ENCODE results near the gene SLCO2A1.

The SLCO2A1 gene

DNA sequence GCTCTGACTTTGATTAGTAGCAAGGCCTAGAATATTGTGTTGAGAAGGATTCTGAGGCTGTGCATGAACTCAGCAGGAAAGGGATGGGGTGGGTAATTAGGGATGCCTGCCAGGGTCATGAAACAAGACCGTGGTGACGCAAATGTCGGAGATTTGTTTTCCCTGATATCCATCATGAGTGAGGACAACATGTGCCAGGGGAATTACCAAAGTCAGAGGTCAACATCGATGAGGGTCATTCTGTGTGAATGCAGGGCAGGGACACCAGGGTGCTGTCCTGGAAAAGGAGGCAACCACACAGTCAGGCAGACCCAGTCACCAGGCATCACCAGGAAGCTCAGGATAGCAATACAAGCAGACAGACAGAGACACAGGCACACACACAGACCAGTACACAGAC is 52.2 kb downstream of the SLCO2A1 start:
- no peak for DNase-seq

DNA sequence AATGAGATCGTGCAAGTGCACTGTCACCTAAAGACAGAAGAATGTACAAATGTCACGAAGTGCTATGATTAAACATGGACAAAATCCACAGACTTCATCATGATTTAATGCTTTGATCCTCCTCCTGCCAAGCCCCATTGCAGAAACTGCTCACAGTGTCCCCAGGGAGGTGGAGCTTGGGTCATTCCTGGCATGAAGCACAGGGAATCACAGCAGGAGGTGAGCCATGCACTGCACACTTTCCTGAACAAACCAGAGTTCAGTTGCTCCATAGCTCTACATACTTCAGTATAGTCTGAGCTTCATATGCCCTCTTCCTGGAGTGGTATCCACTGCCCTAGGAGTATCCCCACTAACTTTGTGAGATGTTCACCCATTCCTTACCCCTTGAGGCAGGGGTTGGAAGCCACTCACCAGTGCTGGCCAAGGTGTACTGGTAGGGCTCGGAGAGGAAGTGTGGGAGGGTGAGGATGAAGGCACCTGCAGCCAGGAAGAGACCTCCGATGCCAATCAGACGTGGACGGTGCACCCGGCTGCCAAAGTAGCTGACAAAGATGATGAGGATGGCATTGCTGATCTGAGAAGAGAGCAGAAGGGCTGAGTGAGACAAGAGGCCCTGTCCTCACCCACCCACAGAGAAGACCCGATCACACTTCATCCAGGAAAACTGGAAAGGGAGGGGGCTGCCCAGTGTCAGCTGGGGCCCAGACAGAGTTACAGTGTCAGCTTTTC is 56.3 kb downstream of the SLCO2A1 start:
- DNase-seq = no peak

DNA sequence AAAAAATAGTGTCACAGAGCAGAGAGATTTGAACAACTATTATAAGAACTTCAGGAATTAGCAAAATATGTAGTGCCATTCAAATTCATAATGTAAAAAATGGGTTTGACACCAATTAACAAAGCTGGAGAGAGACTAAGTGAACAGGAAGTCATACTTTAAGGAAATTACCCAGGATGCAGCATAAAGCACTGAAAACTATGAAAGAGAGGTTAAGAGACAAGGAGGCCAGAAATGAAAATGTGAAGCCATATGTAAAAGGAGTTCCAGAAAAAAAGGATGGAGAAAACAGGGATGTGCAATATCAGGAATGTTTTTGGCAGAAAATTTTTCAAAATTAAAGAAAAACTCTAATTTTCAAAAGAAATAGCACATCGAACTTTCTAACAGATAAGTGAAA is 57.6 kb downstream of the SLCO2A1 start:
- no peak for DNase-seq

DNA sequence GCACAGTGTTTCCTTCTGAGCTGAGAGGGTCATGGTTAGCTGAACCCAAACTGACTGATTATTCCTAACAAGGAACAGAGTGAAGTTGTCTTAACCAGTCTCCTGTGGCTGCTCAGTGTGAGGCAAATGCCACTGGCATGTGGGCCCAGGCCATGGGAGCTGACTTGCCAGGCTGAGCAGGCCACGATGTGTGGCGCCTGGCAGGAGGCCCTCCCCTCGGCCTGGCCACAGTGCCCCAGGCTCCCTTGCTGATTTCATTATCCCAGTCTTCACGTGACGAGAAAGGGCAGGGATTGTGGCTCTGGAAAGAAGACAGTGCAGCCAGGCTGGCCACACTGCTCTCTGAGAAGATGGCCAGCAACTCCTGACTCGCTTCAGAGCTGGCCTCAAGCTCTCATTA is 58.8 kb downstream of the SLCO2A1 start:
- DNase-seq = no peak

DNA sequence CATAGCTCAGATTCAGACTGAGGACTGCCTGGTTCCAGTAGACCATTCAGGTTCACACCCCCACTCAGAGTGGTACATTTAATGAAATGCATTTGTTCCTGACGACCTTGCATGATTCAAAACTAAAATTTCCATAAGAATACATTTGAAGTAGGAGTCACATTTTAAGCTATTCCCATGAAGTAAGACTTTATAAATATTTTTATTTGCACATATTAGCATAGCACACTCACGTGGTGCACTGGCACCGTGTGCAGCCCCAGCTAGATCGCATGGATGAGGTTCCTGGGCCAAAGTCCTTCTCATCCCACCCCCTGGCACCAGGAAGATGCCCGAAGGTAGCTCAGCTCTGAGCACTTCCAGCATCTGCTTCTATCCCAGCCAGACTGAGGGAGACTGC is 59.4 kb downstream of the SLCO2A1 start:
- no peak for DNase-seq

DNA sequence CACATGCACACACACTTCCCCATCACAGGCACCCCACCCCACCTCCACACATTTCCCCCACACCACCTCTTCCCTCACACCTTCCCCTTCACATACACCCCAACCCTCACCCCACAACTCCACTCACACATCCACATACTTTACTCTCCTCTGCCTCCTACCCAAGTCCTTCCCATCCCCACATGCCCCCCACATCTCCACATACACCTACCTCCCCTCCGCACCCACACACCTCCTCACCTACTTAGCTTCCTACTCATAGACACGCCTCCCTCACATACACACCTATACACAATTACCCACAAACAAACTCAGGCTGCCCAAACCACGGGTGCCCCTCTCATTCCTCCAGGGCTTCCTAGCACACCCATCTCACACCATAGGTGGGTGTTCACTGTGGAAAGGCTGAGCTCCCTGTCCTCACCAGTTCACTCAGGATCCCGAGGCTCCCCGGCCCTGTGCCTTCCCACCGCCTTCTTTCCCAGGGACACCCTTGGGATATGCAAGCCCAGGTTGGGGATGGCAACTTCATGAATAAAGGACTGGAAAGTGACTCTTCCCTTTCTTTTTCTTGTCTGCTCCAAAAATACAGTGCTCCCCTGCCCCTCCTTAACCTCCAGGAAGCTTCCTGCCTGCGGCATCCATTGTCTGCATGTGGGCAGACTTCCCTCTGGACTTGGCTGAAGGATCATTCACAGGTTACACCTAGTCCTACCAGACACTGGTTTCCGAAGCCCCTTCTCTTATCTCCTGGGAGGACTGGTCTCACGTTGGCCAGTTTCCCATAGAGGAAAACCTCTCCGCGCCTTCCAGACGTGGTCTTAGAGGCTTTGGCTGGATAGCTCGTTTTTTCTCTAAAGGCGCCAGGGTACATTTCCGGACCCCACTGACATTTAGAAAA is 61.5 kb downstream of the SLCO2A1 start:
- no peak for DNase-seq

DNA sequence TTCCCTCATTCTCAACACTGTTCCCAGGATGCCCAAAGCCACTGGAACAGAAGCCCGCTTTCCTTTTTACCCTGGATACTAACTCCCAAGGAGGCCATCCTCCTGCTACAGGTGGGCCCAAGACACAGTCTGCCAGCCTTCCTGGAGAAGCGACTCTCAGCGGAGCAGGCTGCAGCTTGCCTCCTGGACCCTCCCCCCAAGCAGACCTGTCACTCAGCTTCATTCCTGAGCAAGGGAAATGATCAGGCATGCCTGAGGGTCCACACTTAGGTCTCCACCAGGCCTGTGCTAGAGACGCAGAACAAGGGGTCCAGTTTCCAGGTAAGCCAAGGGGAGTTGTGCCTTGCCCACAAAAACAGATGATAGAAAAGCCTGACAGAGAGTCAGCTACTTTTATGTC is 62.8 kb downstream of the SLCO2A1 start:
- DNase-seq = no peak

DNA sequence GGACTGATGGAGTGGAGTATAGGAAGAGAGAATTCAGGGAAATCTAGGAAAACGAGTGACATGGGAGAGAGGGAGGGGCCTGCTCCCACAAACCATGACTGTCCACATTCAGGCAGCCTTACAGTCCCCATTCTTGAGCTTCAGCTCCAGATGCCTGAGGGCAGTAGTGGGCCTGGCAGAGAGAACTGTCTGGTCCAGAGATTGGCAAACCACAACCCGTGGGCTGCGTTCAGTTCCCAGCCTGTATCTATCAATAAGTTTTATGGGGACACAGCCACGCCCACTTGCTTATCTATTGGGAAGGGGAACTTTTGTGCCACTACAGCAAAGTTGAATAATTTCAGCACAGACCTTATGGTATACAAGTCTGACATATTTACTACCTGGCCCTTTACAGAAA is 63.8 kb downstream of the SLCO2A1 start:
- no peak for DNase-seq

DNA sequence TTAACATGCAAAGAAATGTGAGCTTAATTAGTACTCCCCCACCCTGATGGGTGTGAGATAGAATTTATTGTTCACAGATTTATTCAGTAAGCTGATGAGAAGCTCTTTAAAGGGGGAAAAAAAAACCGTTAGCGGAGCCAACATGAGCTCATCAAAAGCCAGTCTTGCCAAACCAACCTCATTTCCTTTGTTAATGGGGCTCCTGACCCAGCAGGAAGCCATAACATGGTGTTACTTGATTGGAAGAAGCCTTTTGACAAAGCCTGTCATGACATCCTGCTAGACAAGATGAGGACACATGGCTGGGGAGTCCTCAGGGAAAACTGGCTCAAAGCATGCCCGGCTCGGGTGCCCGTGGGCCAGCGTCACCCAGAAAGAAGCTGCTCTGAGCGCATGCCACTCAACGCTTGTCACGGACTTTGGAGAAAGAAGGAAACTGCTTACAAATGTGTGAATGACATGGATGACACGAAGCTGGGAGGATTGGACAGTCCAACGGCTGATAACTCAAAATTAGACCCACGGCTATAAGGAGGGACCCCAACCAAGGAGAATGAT is 64.6 kb downstream of the SLCO2A1 start:
- peak; percentile 15 for DNase-seq

DNA sequence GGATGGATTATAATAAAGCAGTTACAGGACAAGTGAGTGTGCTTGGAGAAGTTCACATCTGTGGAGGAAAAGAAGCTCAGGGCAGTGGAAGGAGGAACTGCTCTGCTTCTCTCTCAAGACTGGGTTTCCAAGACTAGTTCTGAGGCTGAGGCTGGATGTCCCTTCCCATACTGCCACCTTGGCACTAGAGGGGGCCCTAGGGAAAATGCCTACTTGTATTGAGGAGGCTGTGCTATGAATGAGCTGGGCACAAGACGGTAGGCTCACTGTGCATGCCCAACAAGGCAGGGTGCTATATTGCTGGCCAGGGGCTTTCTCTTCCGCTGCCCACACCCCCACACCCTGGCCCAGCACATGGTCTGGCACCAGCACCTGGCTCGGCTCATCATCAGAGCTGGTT is 65.2 kb downstream of the SLCO2A1 start:
- peak; percentile 62 for DNase-seq

DNA sequence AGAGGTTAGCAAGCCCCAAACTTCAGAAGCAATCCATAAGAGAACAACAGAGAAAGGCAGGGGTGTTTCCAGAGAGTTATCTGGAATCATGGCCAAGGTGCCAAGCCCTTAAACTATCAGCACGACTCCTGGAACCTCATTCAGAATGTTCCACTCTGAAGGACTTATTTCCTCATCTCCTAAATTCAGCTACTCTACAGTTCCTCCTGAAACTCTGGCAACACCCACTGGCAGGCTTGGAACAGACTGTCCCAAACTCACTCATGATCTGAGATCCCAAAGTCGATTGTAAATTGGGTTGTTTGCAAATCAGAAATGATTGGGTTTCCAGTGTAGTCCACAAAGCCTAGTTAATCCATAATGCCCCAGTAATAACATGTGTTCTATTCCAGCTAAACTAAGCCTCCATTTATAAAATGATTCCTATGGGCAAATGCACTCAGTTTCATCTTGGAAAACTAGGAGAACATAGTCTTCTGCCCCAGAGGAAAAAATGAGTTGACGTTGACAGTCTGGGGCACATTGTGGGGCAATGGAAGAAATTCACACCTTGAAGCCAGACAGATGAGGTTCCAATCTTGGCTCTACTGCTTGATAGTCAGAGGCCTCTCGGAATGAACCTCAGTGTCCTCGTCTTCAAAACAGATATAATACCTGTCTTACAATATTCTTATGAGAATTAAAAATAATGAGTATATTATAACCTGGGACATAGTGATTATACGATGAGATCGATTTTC is 65.9 kb downstream of the SLCO2A1 start:
- DNase-seq = no peak

DNA sequence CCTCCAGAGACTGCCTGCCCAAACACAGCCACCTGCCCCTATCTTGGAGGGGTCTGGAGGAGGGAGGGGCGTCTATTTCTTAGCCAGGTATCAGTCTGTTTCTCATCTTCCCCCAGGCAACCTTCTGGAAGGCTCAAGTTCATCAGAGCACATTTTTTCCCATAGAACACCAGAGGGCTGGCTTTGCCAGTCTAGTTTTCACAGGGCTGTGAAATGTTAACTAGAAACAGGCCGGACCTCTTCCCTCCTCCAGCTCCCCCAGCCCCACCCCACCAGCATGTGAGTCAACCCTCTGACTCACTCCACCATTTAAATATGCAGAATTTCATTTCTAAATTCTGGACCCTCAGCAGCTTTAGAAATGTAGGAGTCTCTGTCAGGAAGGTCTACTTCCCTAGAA is 66.9 kb downstream of the SLCO2A1 start:
- peak; percentile 32 for DNase-seq

DNA sequence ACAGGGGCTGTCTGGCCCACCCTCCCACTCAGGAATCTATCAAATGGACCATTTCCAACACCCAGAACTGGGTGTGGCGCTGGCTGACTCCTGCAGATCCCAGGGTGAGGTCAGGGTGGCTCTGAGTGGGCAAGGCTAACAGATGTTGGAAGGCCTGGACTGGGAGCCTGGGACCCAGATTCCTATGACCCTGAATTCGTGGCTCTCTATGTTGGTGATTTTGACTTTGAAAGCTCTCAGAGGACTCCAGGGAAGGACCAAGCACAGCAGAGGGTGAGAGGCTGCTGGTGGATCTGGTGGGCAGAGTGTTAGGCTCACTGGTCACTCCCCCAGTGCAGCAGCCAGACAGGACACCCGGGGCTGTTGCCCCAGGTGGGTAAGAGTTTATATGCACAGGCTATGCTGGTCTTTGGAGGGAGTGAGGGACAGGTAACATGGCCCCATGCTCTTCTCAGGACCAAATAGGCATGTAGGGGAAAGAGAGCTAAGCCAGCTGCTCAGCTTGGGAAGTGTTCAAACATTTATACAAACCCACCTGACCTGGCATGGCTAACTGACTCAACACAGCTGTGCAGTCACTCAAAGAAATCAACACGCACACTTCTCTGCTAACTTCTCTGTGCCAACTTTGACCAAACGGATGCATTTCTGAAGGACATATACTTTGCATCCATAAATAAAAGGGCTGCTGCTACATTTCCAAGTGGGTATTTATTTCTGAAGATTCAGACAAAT is 71.5 kb downstream of the SLCO2A1 start:
- DNase-seq = no peak

DNA sequence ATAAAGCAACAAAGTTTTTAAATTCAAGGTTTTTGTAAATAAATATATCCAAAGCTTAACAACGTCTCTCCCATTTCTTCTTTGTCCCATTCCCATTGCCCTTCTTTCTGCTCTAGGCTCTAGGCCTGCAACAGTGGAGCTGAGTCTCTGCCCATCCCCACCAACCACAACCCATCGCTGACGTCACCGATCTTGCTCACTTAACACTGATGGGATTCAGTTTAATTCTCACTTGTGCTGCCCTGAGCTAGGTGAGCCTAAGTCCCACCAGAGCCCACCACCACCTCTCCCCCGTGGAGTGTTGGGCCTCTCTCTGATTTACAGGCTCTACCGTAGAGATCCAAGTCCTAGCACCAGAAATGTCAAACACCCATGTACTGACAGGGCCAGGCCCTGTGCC is 72.7 kb downstream of the SLCO2A1 start:
- no peak for DNase-seq

DNA sequence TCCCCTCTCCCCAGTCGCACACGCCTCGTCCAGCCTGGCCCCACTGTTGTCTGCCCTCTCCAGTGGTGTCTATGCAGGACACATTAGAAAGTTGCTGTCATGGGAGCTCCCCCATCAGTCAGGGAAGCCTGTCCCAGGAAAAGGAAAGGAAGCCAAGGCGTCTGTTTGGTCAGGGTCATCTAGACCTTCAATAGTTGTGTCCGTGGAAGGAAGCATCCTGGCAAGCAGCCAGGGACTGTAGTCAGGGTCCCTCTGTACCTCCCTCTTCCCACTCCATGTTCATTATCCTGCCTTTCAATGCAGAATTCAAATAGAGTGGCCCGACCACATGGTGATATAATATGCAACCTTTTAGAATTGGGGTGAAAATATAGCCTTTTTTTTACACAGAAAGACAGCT is 73.4 kb downstream of the SLCO2A1 start:
- DNase-seq = no peak

DNA sequence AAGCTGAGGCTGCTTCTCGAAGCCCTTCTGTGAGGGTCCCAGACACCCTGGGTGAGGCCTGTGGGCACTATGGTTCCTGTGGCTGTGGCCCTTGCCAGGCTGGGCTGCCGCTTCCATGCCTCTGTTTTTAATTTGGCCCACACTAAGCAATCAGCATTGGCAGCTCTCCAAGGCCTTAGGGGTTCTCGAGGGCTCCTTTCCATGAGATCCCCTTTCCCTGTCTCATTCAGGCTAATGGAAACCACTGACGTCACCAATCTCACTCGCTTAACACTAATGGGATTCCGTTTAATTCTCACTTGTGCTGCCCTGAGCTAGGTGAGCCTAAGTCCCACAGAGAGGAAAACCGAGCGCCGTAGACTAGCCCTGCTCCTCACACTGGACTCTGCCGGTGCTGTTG is 73.8 kb downstream of the SLCO2A1 start:
- no peak for DNase-seq

DNA sequence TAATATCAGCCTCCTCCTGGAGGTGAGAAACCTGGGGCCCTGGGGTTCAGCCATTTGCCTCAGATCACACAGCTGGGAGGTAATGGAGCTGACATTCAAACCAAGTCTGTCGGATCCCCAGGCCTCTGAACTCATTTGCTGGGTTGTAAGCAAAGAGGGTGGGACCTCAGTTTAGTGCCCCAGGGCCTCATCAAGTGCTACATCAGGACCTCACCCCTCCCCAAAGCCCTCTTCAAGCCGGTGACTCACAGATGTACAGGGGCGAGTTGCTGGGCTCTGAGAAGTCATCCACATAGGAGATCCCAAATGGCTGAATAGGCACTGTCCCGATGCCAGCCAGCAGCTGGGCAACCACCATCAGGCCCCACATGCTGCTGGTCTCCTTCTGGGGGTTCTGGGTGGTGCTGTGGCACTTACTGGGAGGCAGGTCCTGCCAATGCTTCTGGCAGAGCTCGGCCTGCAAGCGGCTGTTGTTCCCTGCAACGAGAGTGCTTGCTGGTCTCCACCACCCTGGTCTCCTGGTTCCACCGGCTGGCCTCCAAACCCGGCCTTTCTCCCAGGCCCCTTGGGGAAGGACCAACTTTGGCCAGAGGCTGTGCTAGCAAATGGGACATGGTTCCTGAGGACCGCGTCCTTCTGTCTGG is 74.9 kb downstream of the SLCO2A1 start:
- DNase-seq = no peak

DNA sequence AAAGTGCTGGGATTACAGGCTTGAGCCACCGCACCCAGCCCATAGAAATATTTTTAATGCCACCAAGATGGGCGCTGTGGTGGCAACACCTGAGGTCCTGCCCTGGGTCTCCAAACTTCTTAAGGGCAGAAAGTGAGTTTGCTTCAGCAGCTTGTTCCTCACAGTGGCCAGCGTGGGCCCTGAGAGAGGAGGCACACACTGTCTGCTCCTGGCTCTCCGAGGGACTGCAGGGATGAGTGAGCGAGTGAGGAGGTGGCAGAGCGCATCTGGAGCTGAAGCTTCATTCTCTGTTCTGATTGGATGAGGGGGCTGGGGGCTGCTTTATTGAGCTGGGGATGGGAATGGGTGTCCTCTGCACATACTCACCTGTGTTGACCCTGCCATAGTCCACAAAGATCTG is 76.4 kb downstream of the SLCO2A1 start:
- no peak for DNase-seq

DNA sequence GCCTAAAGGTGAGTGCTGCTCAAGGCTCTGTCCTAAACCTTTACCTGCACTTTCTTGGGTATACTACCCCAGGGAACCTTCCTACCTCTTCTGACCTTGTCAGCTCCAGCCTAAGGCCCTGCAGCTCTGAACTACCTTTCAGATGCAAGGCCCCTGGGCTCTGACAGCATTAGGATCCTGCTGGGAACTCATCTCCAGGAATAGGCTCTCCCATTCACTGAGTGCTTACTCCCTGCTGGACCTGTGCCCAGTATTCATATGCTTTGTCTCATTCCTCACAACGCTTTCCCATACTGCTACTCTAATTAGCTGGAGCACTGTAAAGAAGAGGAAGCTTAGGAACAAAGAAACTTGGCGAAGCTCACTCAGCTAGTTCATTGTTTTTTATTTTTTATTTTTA is 80.3 kb downstream of the SLCO2A1 start:
- DNase-seq = no peak

DNA sequence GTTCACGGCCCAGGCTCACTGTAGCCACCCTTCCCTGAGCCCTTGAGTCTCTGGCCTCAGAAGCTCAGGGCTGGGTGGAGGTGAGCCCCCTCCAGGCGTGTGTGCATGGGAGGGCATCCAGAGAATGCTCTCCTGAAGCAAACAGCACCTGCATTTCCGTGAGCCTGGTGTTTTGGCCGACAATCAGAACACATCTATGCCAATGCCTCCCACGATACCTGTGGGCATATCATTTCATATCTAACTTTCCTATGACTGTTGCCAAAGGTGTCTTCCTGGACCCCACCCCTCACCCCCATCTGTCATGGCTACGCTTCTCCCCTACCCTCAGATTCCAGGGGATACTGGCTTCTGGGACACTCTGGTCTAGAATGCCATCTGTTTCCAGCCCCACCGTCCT is 80.7 kb downstream of the SLCO2A1 start:
- DNase-seq = no peak

DNA sequence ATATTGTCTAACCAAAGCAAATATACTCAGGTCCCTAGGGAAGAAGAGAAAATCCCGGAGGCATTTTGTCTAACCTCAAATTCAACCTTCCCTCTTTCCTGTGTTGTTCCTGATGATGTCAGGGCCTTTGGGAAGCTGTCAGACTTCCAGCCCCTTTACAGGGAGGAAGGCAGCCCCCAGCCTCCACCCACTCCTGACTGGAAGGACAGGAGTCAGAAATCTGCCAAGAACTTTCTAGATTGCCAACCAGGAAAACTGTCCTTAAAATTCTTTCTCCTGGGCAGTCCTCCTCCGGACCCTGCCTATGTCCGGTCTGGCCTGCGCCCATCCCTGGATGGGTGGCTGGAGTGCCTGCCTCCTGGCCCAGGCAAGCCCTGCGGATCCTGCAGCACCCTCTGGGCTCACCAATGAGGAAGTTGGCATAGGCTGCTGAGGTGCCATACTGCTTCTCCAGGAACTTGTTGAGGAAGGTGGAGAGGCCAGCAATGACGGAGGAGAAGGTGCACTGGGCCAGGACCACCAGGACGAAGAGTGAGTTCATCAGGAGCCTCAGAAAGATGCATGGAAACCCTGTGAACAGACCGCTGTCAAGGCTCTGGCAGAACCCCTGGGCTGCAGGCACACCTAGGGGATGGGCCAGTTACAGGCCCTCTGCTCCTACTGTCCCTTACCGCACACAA is 81.5 kb downstream of the SLCO2A1 start:
- DNase-seq = no peak
